K562 (cell line): Measurements from ENCODE around the gene MYL4. TPM values are rescaled to one million over a fixed set of nuclear protein-coding genes. Genes with fewer than 3 reads are reported as not detected.

Experiments used
- BCL6 ChIP-seq: fragments of 250-450 bp; sonication (Bioruptor Pico); IDR thresholded peaks from 2 replicates; pipeline ENCODE4 v1.4.0; 2020
- CBX3 ChIP-seq, 2 experiments: IDR thresholded peaks; 1 replicate in 1 of 2; 2 replicates in 1 of 2; pipeline ENCODE4 v1.6.1; 2012; ENCODE audit warnings: inconsistent platforms in 2 of 2, low read length in 2 of 2, borderline replicate concordance in 1 of 2, control low read depth in 1 of 2
- DDX20 ChIP-seq: fragments of 450-650 bp; IDR thresholded peaks from 2 replicates; pipeline ENCODE4 v1.6.1; 2016; ENCODE audit warnings: missing genetic modification characterization, low read depth, mild to moderate bottlenecking, missing compliant biosample characterization, moderate library complexity
- DPF2 ChIP-seq: fragments of 450-650 bp; IDR thresholded peaks from 2 replicates; pipeline ENCODE4 v1.6.1; 2016
- ETS2 ChIP-seq: IDR thresholded peaks from 2 replicates; pipeline ENCODE4 v1.6.1; 2016; ENCODE audit warnings: borderline replicate concordance, missing genetic modification characterization, mild to moderate bottlenecking, moderate library complexity, missing compliant biosample characterization; ENCODE audit not compliant: poor library complexity, severe bottlenecking
- FOXK1 ChIP-seq: sonication (generic); formaldehyde crosslinking; IDR thresholded peaks from 2 replicates; pipeline ENCODE4 v1.8.0; 2022; ENCODE audit warnings: missing genetic modification reagents, mild to moderate bottlenecking, borderline replicate concordance
- GABPB2 ChIP-seq: fragments of 250-450 bp; sonication (Bioruptor Pico); conservative IDR thresholded peaks from 2 replicates; pipeline ENCODE4 v1.5.1; 2021; ENCODE audit warnings: mild to moderate bottlenecking
- KLF6 ChIP-seq: fragments of 250-450 bp; sonication (Bioruptor Pico); IDR thresholded peaks from 2 replicates; pipeline ENCODE4 v1.4.0; 2020; ENCODE audit warnings: mild to moderate bottlenecking, moderate library complexity, borderline replicate concordance
- LCOR ChIP-seq: sonication (generic); formaldehyde crosslinking; IDR thresholded peaks from 2 replicates; pipeline ENCODE4 v1.8.0; 2022; ENCODE audit warnings: mild to moderate bottlenecking, missing genetic modification reagents
- MAZ ChIP-seq, 2 experiments: fragments of 450-650 bp in 1 of 2; sonication (generic) in 1 of 2; formaldehyde crosslinking; IDR thresholded peaks in 1 of 2; conservative IDR thresholded peaks in 1 of 2; 2 replicates each; pipeline versions ENCODE4 v1.4.0 to v1.5.0; 2020; ENCODE audit warnings: mild to moderate bottlenecking in 1 of 2, missing genetic modification reagents in 1 of 2
- MCM7 ChIP-seq, 2 experiments: fragments of 450-650 bp; IDR thresholded peaks; 2 replicates each; pipeline ENCODE4 v1.6.1; 2016 to 2018
- MEIS2 ChIP-seq: fragments of 450-650 bp; IDR thresholded peaks from 2 replicates; pipeline ENCODE4 v1.6.1; 2014; ENCODE audit warnings: mild to moderate bottlenecking; ENCODE audit not compliant: partially characterized antibody
- MTA2 ChIP-seq: fragments of 450-650 bp; IDR thresholded peaks from 2 replicates; pipeline ENCODE4 v1.6.1; 2016; ENCODE audit warnings: low read depth
- MYNN ChIP-seq, 2 experiments: sonication (generic); formaldehyde crosslinking in 1 of 2; IDR thresholded peaks; 2 replicates each; pipeline versions ENCODE4 v1.5.0 to v1.6.1; 2016 to 2020; ENCODE audit warnings: antibody characterized with exemption in 1 of 2, missing genetic modification reagents in 1 of 2
- PHF21A ChIP-seq: fragments of 450-650 bp; IDR thresholded peaks from 2 replicates; pipeline ENCODE4 v1.6.1; 2017; ENCODE audit warnings: low read depth, borderline replicate concordance
- RUNX1 ChIP-seq: sonication (generic); IDR thresholded peaks from 2 replicates; pipeline ENCODE4 v1.6.1; 2016; ENCODE audit warnings: antibody characterized with exemption, low read depth
- SIRT6 ChIP-seq: IDR thresholded peaks from one replicate; pipeline ENCODE4 v1.6.1; 2012; ENCODE audit warnings: low read depth, mild to moderate bottlenecking, control low read depth, inconsistent platforms, low read length, moderate library complexity
- TBL1XR1 ChIP-seq, 2 experiments: IDR thresholded peaks; 2 replicates each; pipeline ENCODE4 v1.6.1; 2012; ENCODE audit warnings: improper control_type of control experiment in 2 of 2, low read length in 2 of 2, mild to moderate bottlenecking in 1 of 2
- TCFL5 ChIP-seq: fragments of 250-450 bp; sonication (Bioruptor Pico); conservative IDR thresholded peaks from 2 replicates; pipeline ENCODE4 v1.6.1; 2021; ENCODE audit warnings: mild to moderate bottlenecking, moderate library complexity, matching md5 sums
- TFAM ChIP-seq: fragments of 250-450 bp; sonication (Bioruptor Pico); conservative IDR thresholded peaks from 2 replicates; pipeline ENCODE4 v1.5.0; 2021; ENCODE audit warnings: mild to moderate bottlenecking, moderate library complexity
- TFAP4 ChIP-seq: sonication (generic); formaldehyde crosslinking; IDR thresholded peaks from 2 replicates; pipeline ENCODE4 v1.8.0; 2022; ENCODE audit warnings: missing genetic modification reagents, mild to moderate bottlenecking, moderate library complexity, borderline replicate concordance
- VEZF1 ChIP-seq: fragments of 200-800 bp; sonication (Bioruptor generic); IDR thresholded peaks from 2 replicates; pipeline ENCODE4 v1.6.1; 2017; ENCODE audit warnings: missing genetic modification characterization, missing compliant biosample characterization
- ZNF253 ChIP-seq: fragments of 250-450 bp; sonication (Bioruptor Pico); conservative IDR thresholded peaks from 2 replicates; pipeline ENCODE4 v1.6.1; 2021; ENCODE audit warnings: mild to moderate bottlenecking
- ZNF354B ChIP-seq: fragments of 250-450 bp; sonication (Bioruptor Pico); IDR thresholded peaks from 2 replicates; pipeline ENCODE4 v1.4.0; 2020
- ZNF436 ChIP-seq: fragments of 250-450, 450-650 bp; sonication (Bioruptor Pico); formaldehyde crosslinking; IDR thresholded peaks from 2 replicates; pipeline ENCODE4 v1.7.0; 2020; ENCODE audit warnings: mild to moderate bottlenecking
- polyA plus RNA-seq, 8 experiments: library from polyadenylated mRNA; depleted of rRNA in 4 of 8; stranded (reverse) in 5 of 8; unstranded in 3 of 8; fragments of >200 nt; fragmentation: Nextera tagmentation in 2 of 8; fragmentation: Illumina TruSeq in 1 of 8; extraction: Ambion mirVana in 2 of 8; extraction: Trizol in 1 of 8; gene quantifications; 2 replicates each; pipeline versions ENCODE4 v1.2.1 to v1.2.3, GENCODE V29; 2011 to 2014; ENCODE audit warnings: inconsistent platforms in 1 of 8, missing spikeins in 1 of 8
- total RNA-seq, 7 experiments: library from RNA; depleted of rRNA in 6 of 7; stranded (reverse); fragments of >200 nt in 6 of 7; fragmentation: Illumina TruSeq in 2 of 7; extraction: Trizol in 2 of 7; gene quantifications; 2 replicates each; pipeline versions ENCODE4 v1.2.1 to v1.2.3, GENCODE V29; 2011 to 2021; ENCODE audit warnings: low replicate concordance in 1 of 7
- TF ChIP-seq, protein P1 (sequence below): fragments of 250-450 bp; sonication (Bioruptor Pico); IDR thresholded peaks from 2 replicates; pipeline ENCODE4 v1.5.0; 2020; ENCODE audit warnings: mild to moderate bottlenecking

The MYL4 gene
- total and polyA plus RNA-seq, 9 of the 15 experiments (the other 6 are each of a cell fraction or from before 2014, with no cell fraction given) = 117 to 423 (median 221) TPM

GRCh38 chr17:47239967-47240651, 31.0 kb downstream of the MYL4 start (continued):
- no peak for TF ChIP-seq RUNX1
- TF ChIP-seq VEZF1 (CRISPR knock-in tag) = peak; percentile 59
- TF ChIP-seq, protein P1, sequence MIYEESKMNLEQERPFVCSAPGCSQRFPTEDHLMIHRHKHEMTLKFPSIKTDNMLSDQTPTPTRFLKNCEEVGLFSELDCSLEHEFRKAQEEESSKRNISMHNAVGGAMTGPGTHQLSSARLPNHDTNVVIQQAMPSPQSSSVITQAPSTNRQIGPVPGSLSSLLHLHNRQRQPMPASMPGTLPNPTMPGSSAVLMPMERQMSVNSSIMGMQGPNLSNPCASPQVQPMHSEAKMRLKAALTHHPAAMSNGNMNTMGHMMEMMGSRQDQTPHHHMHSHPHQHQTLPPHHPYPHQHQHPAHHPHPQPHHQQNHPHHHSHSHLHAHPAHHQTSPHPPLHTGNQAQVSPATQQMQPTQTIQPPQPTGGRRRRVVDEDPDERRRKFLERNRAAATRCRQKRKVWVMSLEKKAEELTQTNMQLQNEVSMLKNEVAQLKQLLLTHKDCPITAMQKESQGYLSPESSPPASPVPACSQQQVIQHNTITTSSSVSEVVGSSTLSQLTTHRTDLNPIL (CRISPR knock-in tag) = no peak
- TF ChIP-seq DDX20 (tag) = peak; percentile 24; the same call in 1 of the 2 replicates
- no peak for TF ChIP-seq FOXK1 (CRISPR knock-in tag)
- TF ChIP-seq DPF2 = peak; percentile 49; the same call in 1 of the 2 replicates
- TF ChIP-seq TFAP4 (CRISPR knock-in tag) = 0 out of 2 replicates have a peak, but pooled peaks have one; percentile 32
- TF ChIP-seq ETS2 (tag) = no peak
- TF ChIP-seq ZNF436 (CRISPR knock-in tag) = no peak
- 0 out of 2 replicates have a peak, but pooled peaks have one; percentile 50 for TF ChIP-seq MYNN (IDR thresholded peaks at IDR 0.05)
- no peak for TF ChIP-seq MYNN (CRISPR knock-in tag; IDR thresholded peaks at IDR 0.05)
- TF ChIP-seq MCM7 (IDR thresholded peaks at IDR 0.05) = no peak
- no peak for TF ChIP-seq TFAM (CRISPR knock-in tag)
- no peak for TF ChIP-seq GABPB2 (CRISPR knock-in tag)
- peak in 1 of 2 experiments; percentile 15; a peak in 1 of 3 replicates for TF ChIP-seq CBX3 (IDR thresholded peaks at IDR 0.05; ENCODE audit: borderline replicate concordance in 1 of 2, low read length in 2 of 2)
- no peak for TF ChIP-seq KLF6
- 0 out of 4 replicates have a peak, but pooled peaks of 1 of the 2 experiments have one; percentile 10 for TF ChIP-seq TBL1XR1 (IDR thresholded peaks at IDR 0.05; ENCODE audit: low read length in 2 of 2)
- peak in 1 of 2 experiments; percentile 33; a peak in 1 of 4 replicates for TF ChIP-seq MAZ (CRISPR knock-in tag; conservative IDR thresholded peaks at IDR 0.05 in 1 of 2, IDR thresholded peaks at IDR 0.05 in 1 of 2)
- TF ChIP-seq BCL6 (CRISPR knock-in tag) = no peak
- no peak for TF ChIP-seq ZNF253 (CRISPR knock-in tag)
- no peak for TF ChIP-seq ZNF354B (CRISPR knock-in tag)
- TF ChIP-seq TCFL5 (CRISPR knock-in tag) = no peak
- TF ChIP-seq MTA2 = peak; percentile 33; the same call in 1 of the 2 replicates
- TF ChIP-seq MEIS2 = no peak
- TF ChIP-seq PHF21A = no peak
- no peak for TF ChIP-seq SIRT6
- TF ChIP-seq LCOR (CRISPR knock-in tag) = no peak
